C4-2B (cell line): ENCODE results near the gene GMDS.

ENCODE experiments used
- ZFX ChIP-seq: fragments of 450-650 bp; IDR thresholded peaks from 2 replicates; pipeline ENCODE4 v1.6.1; 2017
- TF ChIP-seq, protein P1 (sequence below): fragments of 450-650 bp; conservative IDR thresholded peaks from 2 replicates; pipeline ENCODE4 v1.5.1; 2017; ENCODE audit warnings: mild to moderate bottlenecking

DNA sequence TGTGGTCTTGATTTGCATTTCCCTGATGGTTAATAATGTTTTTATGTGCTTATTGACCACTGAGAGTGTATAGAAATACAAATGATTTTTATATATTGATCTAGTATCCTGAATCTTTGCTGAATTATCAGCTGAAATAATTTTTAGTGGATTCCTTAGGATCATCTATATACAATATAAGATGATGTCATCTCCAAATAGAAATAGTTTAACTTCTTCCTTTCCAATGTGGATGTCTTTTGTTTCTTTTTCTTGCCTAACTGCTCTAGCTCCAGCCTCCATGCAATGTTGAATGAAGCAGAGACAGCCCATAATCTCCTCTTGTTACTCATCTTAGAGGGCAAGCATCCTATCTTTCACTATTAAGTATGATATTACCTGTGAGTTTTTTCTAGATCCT lies 226.4 kb downstream of the GMDS start:
- TF ChIP-seq, protein P1, sequence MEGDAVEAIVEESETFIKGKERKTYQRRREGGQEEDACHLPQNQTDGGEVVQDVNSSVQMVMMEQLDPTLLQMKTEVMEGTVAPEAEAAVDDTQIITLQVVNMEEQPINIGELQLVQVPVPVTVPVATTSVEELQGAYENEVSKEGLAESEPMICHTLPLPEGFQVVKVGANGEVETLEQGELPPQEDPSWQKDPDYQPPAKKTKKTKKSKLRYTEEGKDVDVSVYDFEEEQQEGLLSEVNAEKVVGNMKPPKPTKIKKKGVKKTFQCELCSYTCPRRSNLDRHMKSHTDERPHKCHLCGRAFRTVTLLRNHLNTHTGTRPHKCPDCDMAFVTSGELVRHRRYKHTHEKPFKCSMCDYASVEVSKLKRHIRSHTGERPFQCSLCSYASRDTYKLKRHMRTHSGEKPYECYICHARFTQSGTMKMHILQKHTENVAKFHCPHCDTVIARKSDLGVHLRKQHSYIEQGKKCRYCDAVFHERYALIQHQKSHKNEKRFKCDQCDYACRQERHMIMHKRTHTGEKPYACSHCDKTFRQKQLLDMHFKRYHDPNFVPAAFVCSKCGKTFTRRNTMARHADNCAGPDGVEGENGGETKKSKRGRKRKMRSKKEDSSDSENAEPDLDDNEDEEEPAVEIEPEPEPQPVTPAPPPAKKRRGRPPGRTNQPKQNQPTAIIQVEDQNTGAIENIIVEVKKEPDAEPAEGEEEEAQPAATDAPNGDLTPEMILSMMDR = no peak
- TF ChIP-seq ZFX = no peak
